Thymus (tissue), 11 donors: Measurements from ENCODE around the gene SCYGR5. TPM values are rescaled to one million over a fixed set of nuclear protein-coding genes. Genes with fewer than 3 reads are reported as not detected.
"Not testable (repeated sequence)": the region's sequence is repeated elsewhere in the genome, so short reads cannot be mapped to it uniquely, and the experiment has no call there.

Source experiments
- DNase-seq, 9 donors: peaks; one replicate each; pipeline ENCODE4 v3.0.0-alpha.2; 2013; ENCODE audit warnings: low spot score in 9 of 9, low read depth in 6 of 9, missing footprints in 1 of 9
- H3K27ac ChIP-seq, 2 donors: one replicate each; pipeline ENCODE4 v1.5.1; 2013; ENCODE audit warnings: control low read depth in 1 of 2, low read depth in 1 of 2, low read length in 1 of 2, mild to moderate bottlenecking in 1 of 2, moderate library complexity in 1 of 2
- H3K27me3 ChIP-seq, 2 donors: one replicate each; pipeline ENCODE4 v1.5.1; 2013; ENCODE audit warnings: low read length in 1 of 2; ENCODE audit not compliant: control insufficient read depth in 2 of 2, insufficient read depth in 1 of 2
- H3K36me3 ChIP-seq, 2 donors: one replicate each; pipeline ENCODE4 v1.5.1; 2013; ENCODE audit warnings: low read length in 1 of 2, mild to moderate bottlenecking in 1 of 2, moderate library complexity in 1 of 2; ENCODE audit not compliant: control insufficient read depth in 2 of 2, insufficient read depth in 2 of 2
- H3K4me1 ChIP-seq, 2 donors: one replicate each; pipeline ENCODE4 v1.5.1; 2013; ENCODE audit warnings: low read length in 2 of 2; ENCODE audit not compliant: control insufficient read depth in 2 of 2, insufficient read depth in 2 of 2
- H3K4me3 ChIP-seq, 2 donors: one replicate each; pipeline ENCODE4 v1.5.1; 2013; ENCODE audit warnings: low read length in 2 of 2, control low read depth in 1 of 2, mild to moderate bottlenecking in 1 of 2
- H3K9me3 ChIP-seq, 2 donors: one replicate each; pipeline ENCODE4 v1.5.1; 2013; ENCODE audit warnings: low read length in 1 of 2, mild to moderate bottlenecking in 1 of 2; ENCODE audit not compliant: control insufficient read depth in 2 of 2, insufficient read depth in 1 of 2
- WGBS: extraction: QIAGEN DNeasy Blood & Tissue Kit; methylation state at CpG from one replicate; pipeline ENCODE4 v1.1.7; 2013; 5-methylcytosine and 5-hydroxymethylcytosine counted together
- polyA plus RNA-seq: library from polyadenylated mRNA; stranded (reverse); fragments of 200-250 nt; gene quantifications from one replicate; pipeline ENCODE4 v1.2.3, GENCODE V29; 2013
- total RNA-seq: library from RNA; stranded (reverse); fragments of 120-200 nt; gene quantifications from one replicate; pipeline ENCODE4 v1.2.4, GENCODE V29; 2013
- donor health status: healthy.

Gene SCYGR5
- total and polyA plus RNA-seq, 2 donors = not detected

GRCh38 chr2:227665189-227665940, 1.2 kb upstream of the SCYGR5 start:
- H3K4me3 ChIP-seq = no peak overlapping the region
- H3K27me3 ChIP-seq = no peaks in the 10 kb centered on the region
- WGBS = 96% methylated on average over 6 of the region's 6 CpGs
- no peak for DNase-seq
- no peaks in the 10 kb centered on the region for H3K36me3 ChIP-seq
- no peak overlapping the region for H3K27ac ChIP-seq
- no peaks in the 10 kb centered on the region for H3K9me3 ChIP-seq
- H3K4me1 ChIP-seq = no peaks in the 10 kb centered on the region

DNA sequence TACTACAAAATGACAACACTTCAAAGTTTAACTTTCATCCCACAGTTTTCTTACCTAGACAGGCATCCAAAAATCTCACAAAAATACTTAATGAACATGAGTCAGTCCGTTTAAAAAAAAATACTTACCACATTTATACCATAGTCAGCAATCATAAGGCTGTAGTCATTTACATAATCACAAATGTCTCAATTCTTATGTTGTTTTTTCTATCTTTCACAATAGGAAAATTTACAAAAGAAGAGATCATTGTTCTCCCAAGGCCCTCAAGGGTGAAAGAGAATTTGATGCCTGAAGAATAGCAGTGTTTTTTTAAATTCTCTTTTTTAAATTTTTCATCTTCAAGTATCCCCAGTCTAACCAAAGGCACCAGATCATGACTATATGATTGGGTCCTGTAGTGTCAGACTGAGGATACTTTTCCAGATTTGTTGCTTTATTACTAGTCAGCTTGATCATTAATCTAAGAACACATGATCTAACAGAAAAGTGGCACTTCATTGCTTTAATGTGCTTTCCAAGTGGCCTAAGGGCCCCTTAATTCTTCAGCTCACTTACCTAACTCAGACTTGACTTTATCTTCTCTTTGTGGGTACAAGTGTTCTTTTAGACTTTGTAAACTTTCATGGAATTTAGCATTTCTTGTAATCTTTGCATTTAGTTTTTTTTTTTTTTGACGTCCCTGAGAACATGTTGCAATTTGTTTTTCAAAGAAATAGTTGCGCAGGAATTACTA, 4.7 kb downstream of the SCYGR5 start:
- Histone ChIP-seq H3K27ac (no peak overlapping the region), H3K36me3 (no peaks in the 10 kb centered on the region), H3K4me1 (no peaks in the 10 kb centered on the region), H3K9me3 (no peaks in the 10 kb centered on the region), H3K4me3 (no peak overlapping the region), H3K27me3 (no peaks in the 10 kb centered on the region)
- WGBS = 95% methylated on average over 3 of the region's 3 CpGs
- DNase-seq = no peak

DNA sequence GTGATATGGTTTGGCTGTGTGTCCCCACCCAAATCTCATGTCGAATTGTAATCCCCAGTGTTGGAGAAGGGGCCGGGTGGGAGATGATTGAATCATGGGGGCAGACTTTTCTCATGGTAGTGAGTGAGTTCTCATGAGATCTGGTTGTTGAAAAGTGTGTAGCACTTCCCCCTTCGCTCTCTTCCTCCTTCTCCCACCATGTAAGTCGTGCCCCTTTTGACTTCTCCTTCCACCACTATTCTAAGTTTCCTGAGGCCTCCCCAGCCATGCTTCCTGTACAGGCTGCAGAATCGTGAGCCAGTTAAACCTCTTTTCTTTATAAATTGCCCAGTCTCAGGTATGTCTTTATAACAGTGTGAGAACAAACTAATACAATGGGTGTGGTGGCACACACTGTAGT, 7.0 kb downstream of the SCYGR5 start:
- not testable (repeated sequence) for H3K4me3 ChIP-seq, H3K9me3 ChIP-seq, H3K27ac ChIP-seq, DNase-seq, H3K36me3 ChIP-seq, H3K27me3 ChIP-seq, H3K4me1 ChIP-seq
- WGBS = 58% methylated on average over 5 of the region's 5 CpGs

DNA sequence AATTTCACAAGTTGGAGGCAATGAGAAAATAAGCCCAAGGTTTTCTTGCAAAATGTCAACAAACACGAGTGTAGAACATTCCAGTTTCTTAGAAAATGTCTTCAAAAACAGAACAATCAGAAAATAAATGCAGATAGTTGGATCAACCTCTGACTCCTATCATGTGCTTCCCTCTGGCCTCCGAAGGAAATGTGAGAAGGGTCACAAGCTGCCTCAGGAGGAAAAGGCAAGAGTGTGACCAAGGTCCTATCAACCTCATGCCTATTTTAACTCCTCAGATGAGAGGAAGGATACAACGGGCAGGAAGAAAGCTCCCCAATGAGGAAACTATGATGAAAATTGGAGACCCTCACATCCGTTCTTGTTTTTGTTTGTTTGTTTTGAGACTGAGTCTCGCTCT, 7.9 kb downstream of the SCYGR5 start:
- Histone ChIP-seq H3K36me3 (no peaks in the 10 kb centered on the region), H3K27me3 (no peaks in the 10 kb centered on the region), H3K27ac (no peak overlapping the region), H3K4me1 (no peaks in the 10 kb centered on the region), H3K4me3 (no peak overlapping the region), H3K9me3 (no peaks in the 10 kb centered on the region)
- 94% methylated on average over 5 of the region's 5 CpGs for WGBS
- DNase-seq = no peak

DNA sequence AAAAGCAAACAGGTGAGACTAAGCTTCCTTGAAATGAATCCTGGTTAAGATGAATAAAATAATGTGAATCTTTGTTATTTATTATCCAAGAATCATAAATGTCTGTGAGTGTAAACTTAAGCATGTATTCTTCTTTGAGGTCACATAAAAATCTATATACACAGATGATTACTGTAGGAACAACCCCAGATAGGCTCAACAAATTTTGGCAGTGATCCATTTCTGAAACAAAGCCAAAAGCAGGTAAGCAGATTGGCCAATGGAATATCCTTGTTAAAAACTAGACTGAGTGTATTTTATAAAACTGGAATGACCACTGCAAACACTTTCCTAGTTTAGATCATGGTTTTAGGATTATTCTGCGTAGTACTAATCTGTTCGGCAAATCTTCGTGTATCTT, 11.3 kb downstream of the SCYGR5 start:
- 98% methylated on average over 3 of the region's 3 CpGs for WGBS
- DNase-seq = no peak
- no peaks in the 10 kb centered on the region for H3K4me1 ChIP-seq
- no peaks in the 10 kb centered on the region for H3K27me3 ChIP-seq
- no peaks in the 10 kb centered on the region for H3K36me3 ChIP-seq
- H3K27ac ChIP-seq = no peak overlapping the region
- no peak overlapping the region for H3K4me3 ChIP-seq
- H3K9me3 ChIP-seq = no peaks in the 10 kb centered on the region

GRCh38 chr2:227684258-227684657, 17.7 kb downstream of the SCYGR5 start:
- H3K4me1 ChIP-seq = no peaks in the 10 kb centered on the region
- no peaks in the 10 kb centered on the region for H3K9me3 ChIP-seq
- no peaks in the 10 kb centered on the region for H3K27me3 ChIP-seq
- H3K4me3 ChIP-seq = no peak overlapping the region
- DNase-seq = no peak
- H3K27ac ChIP-seq = no peak overlapping the region
- WGBS = 92% methylated on average over 5 of the region's 5 CpGs
- no peaks in the 10 kb centered on the region for H3K36me3 ChIP-seq

DNA sequence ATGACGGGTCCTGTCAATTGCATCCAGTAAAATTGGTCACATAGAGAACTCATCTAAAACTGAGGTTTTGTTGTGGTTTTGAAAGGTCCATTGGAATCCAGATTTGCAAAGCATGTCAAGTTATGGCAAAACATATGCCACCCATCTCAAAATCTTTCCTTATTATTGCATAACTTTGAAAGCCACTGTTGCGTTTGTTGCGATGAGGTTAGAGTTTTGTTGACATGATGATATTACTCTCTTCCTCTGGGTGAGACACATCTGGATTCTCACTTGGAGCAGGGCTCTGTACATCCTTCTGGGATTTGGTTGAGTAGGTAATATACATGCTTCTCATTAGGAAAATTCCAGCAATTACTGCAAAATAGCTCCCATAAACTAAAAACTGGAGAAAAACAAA, 20.6 kb downstream of the SCYGR5 start:
- Histone ChIP-seq H3K4me3 (no peak overlapping the region), H3K9me3 (no peaks in the 10 kb centered on the region), H3K27ac (no peak overlapping the region), H3K4me1 (no peaks in the 10 kb centered on the region), H3K27me3 (no peaks in the 10 kb centered on the region), H3K36me3 (no peaks in the 10 kb centered on the region)
- 97% methylated on average over 3 of the region's 3 CpGs for WGBS
- DNase-seq = no peak

GRCh38 chr2:227696990-227697679, 30.5 kb downstream of the SCYGR5 start:
- no peak overlapping the region for H3K4me3 ChIP-seq
- no peaks in the 10 kb centered on the region for H3K9me3 ChIP-seq
- DNase-seq = no peak
- H3K4me1 ChIP-seq = no peaks in the 10 kb centered on the region
- no peaks in the 10 kb centered on the region for H3K27me3 ChIP-seq
- WGBS = 82% methylated on average over 2 of the region's 2 CpGs
- no peak overlapping the region for H3K27ac ChIP-seq
- no peaks in the 10 kb centered on the region for H3K36me3 ChIP-seq

DNA sequence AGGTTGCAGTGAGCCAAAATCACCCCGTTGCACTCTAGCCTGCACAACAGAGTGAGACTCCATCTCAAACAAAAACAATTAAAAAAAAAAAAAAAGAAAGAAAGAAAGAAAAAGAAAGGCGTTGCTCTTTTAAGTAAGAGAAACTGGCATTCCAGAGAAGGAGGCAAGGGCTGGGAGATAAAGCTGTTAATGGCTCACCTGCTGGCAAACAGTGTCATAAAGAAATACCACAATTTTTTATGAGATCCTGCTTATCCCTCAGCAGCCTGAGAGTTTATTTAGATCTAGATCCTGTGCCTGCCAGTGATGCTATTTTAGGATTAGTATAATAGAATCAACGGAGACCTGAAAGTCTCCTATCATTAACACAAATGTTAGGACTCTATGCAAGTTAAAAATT, 35.0 kb downstream of the SCYGR5 start:
- H3K27ac ChIP-seq = no peak overlapping the region
- H3K4me3 ChIP-seq = no peak overlapping the region
- DNase-seq = no peak
- no peaks in the 10 kb centered on the region for H3K9me3 ChIP-seq
- no peaks in the 10 kb centered on the region for H3K4me1 ChIP-seq
- no peaks in the 10 kb centered on the region for H3K36me3 ChIP-seq
- WGBS = 95% methylated on average over 3 of the region's 3 CpGs
- no peaks in the 10 kb centered on the region for H3K27me3 ChIP-seq
